ENCODE data around the gene RHEX. TPM values are rescaled to one million over a fixed set of nuclear protein-coding genes. Genes with fewer than 3 reads are reported as not detected.

Gene RHEX
- total RNA-seq, 6 donors from 2014 or later: 1.4 to 19.0 (median 6.8) TPM; not detected in 1

- no peak overlapping the region for H3K4me3 ChIP-seq
- ATAC-seq (ENCODE audit: low FRiP score in 2 of 2) (peak in 1 of 2 donors; percentile 36), DNase-seq (no peak)
- H3K27ac ChIP-seq: no peak overlapping the region
- no peaks in the 10 kb centered on the region for H3K9me3 ChIP-seq
- H3K36me3 ChIP-seq: no peaks in the 10 kb centered on the region
- H3K4me1 ChIP-seq: peaks cover 0 to 18% (median 8%) of the 10 kb centered on the region in 4 donors
- TF ChIP-seq EP300 (IDR thresholded peaks at IDR 0.05) (no peak), CTCF (IDR thresholded peaks at IDR 0.05) (no peak), POLR2AphosphoS5 (IDR thresholded peaks at IDR 0.05) (no peak), POLR2A (IDR thresholded peaks at IDR 0.05) (no peak)
- 81 to 86% methylated on average over 4 of the region's 4 CpGs for WGBS, 2 donors
- H3K27me3 ChIP-seq: no peaks in the 10 kb centered on the region
Measured at GRCh38 chr1:206065547-206066145, 12.7 kb downstream of the RHEX start.

- DNase-seq (peak in 1 of 2 donors; percentile 36), ATAC-seq (ENCODE audit: low FRiP score in 2 of 2) (peak in 1 of 2 donors; percentile 48)
- Histone ChIP-seq H3K36me3 (no peaks in the 10 kb centered on the region), H3K27me3 (no peaks in the 10 kb centered on the region), H3K27ac (no peak overlapping the region), H3K9me3 (no peaks in the 10 kb centered on the region), H3K4me3 (no peak overlapping the region), H3K4me1 (peaks cover 0 to 18% (median 8%) of the 10 kb centered on the region in 4 donors)
- WGBS, 2 donors: 64 to 74% methylated on average over 5 of the region's 6 CpGs
- TF ChIP-seq CTCF (IDR thresholded peaks at IDR 0.05): no peak
- no peak for TF ChIP-seq POLR2AphosphoS5 (IDR thresholded peaks at IDR 0.05)
- TF ChIP-seq EP300 (IDR thresholded peaks at IDR 0.05): no peak
- TF ChIP-seq POLR2A (IDR thresholded peaks at IDR 0.05): no peak
Measured at GRCh38 chr1:206066479-206067171, 13.7 kb downstream of the RHEX start.

- peak overlapping the region in 2 of 4 donors; percentile 3 to 7 for H3K4me3 ChIP-seq
- no peaks in the 10 kb centered on the region for H3K9me3 ChIP-seq
- no peaks in the 10 kb centered on the region for H3K36me3 ChIP-seq
- H3K4me1 ChIP-seq: peaks cover 0 to 18% (median 8%) of the 10 kb centered on the region in 4 donors
- peak; percentile 31 to 77 for ATAC-seq (ENCODE audit: low FRiP score in 2 of 2)
- H3K27me3 ChIP-seq: no peaks in the 10 kb centered on the region
- peak in 1 of 2 donors; percentile 64 for DNase-seq
- WGBS, 2 donors: 30 to 41% methylated on average over 8 of the region's 8 CpGs
- H3K27ac ChIP-seq: peak overlapping the region in 2 of 4 donors; percentile 24 to 73
- TF ChIP-seq CTCF (IDR thresholded peaks at IDR 0.05) (peak in 2 of 6 experiments; percentile 31 to 42), POLR2AphosphoS5 (IDR thresholded peaks at IDR 0.05) (no peak), POLR2A (IDR thresholded peaks at IDR 0.05) (no peak)
Measured at GRCh38 chr1:206067486-206068227, 14.7 kb downstream of the RHEX start.

GRCh38 chr1:206068314-206068713, 15.3 kb downstream of the RHEX start:
- Histone ChIP-seq H3K27ac (peak overlapping the region in 1 of 4 donors; percentile 73), H3K4me1 (peaks cover 0 to 18% (median 8%) of the 10 kb centered on the region in 4 donors), H3K36me3 (no peaks in the 10 kb centered on the region), H3K9me3 (no peaks in the 10 kb centered on the region), H3K27me3 (no peaks in the 10 kb centered on the region), H3K4me3 (no peak overlapping the region)
- TF ChIP-seq CTCF (IDR thresholded peaks at IDR 0.05): no peak
- no peak for TF ChIP-seq POLR2A (IDR thresholded peaks at IDR 0.05)
- TF ChIP-seq EP300 (IDR thresholded peaks at IDR 0.05): no peak
- no peak for TF ChIP-seq POLR2AphosphoS5 (IDR thresholded peaks at IDR 0.05)
- WGBS, 2 donors: 45 to 50% methylated on average over 1 of the region's 1 CpG
- ATAC-seq (ENCODE audit: low FRiP score in 2 of 2) (no peak), DNase-seq (no peak)

All from upper lobe of left lung (tissue), 6 donors.